Keratinocyte (primary cell): ENCODE results near the gene RC3H2. TPM values are rescaled to one million over a fixed set of nuclear protein-coding genes. Genes with fewer than 3 reads are reported as not detected.

ENCODE experiments used
- DNase-seq: peaks from one replicate; pipeline ENCODE4 v3.0.0-alpha.2; 2011; ENCODE audit warnings: low read depth, missing footprints, low spot score
- FAIRE-seq: peaks from 2 replicates; lab custom pipeline; 2011; peaks lifted over from hg19 to GRCh38; lab: Jason Lieb, UNC
- H2AFZ ChIP-seq: 2 replicates; pipeline ENCODE4 v1.6.0; 2012; ENCODE audit warnings: low read length, control low read depth, inconsistent platforms; ENCODE audit not compliant: control insufficient read depth
- H3K27ac ChIP-seq: 2 replicates; pipeline ENCODE4 v1.5.1; 2011; ENCODE audit warnings: low read length; ENCODE audit not compliant: control insufficient read depth, insufficient read depth
- H3K27me3 ChIP-seq: 3 replicates; pipeline ENCODE4 v1.6.0; 2011; ENCODE audit warnings: low read length; ENCODE audit not compliant: control insufficient read depth, insufficient read depth; ENCODE audit errors: extremely low read depth
- H3K36me3 ChIP-seq, 2 experiments: 2 replicates in 1 of 2; 3 replicates in 1 of 2; pipeline ENCODE4 v1.5.1; 2011; ENCODE audit warnings: low read length in 2 of 2, mild to moderate bottlenecking in 1 of 2; ENCODE audit not compliant: control insufficient read depth in 2 of 2, insufficient read depth in 2 of 2; ENCODE audit errors: extremely low read depth in 1 of 2
- H3K4me1 ChIP-seq: 3 replicates; pipeline ENCODE4 v1.5.1; 2011; ENCODE audit warnings: low read length; ENCODE audit not compliant: control insufficient read depth, insufficient read depth; ENCODE audit errors: extremely low read depth
- H3K4me2 ChIP-seq: 3 replicates; pipeline ENCODE4 v1.6.0; 2011; ENCODE audit warnings: low read depth, low read length; ENCODE audit not compliant: control insufficient read depth, insufficient read depth; ENCODE audit errors: extremely low read depth
- H3K4me3 ChIP-seq, 3 experiments: fragments of 200-600 bp in 1 of 3; sonication (generic) in 1 of 3; 2 replicates in 2 of 3; 3 replicates in 1 of 3; pipeline ENCODE4 v1.5.1; 2011 to 2016; ENCODE audit warnings: low read length in 3 of 3, mild to moderate bottlenecking in 3 of 3, control low read depth in 2 of 3, inconsistent platforms in 1 of 3, low read depth in 1 of 3, mixed read lengths in 1 of 3, mixed run types in 1 of 3, moderate library complexity in 1 of 3; ENCODE audit not compliant: control insufficient read depth in 2 of 3, insufficient read depth in 2 of 3; ENCODE audit errors: extremely low read depth in 1 of 3
- H3K79me2 ChIP-seq: 2 replicates; pipeline ENCODE4 v1.6.0; 2012; ENCODE audit warnings: low read length; ENCODE audit not compliant: control insufficient read depth, insufficient read depth
- H3K9ac ChIP-seq: 3 replicates; pipeline ENCODE4 v1.6.0; 2011; ENCODE audit warnings: low read length; ENCODE audit not compliant: control insufficient read depth, insufficient read depth; ENCODE audit errors: extremely low read depth
- H3K9me1 ChIP-seq: 3 replicates; pipeline ENCODE4 v1.6.0; 2011; ENCODE audit warnings: low read length; ENCODE audit not compliant: control insufficient read depth, insufficient read depth; ENCODE audit errors: extremely low read depth
- H3K9me3 ChIP-seq: 2 replicates; pipeline ENCODE4 v1.5.1; 2012; ENCODE audit warnings: low read depth, low read length; ENCODE audit not compliant: control insufficient read depth
- H4K20me1 ChIP-seq: 3 replicates; pipeline ENCODE4 v1.6.0; 2011; ENCODE audit warnings: low read length; ENCODE audit not compliant: control insufficient read depth, insufficient read depth; ENCODE audit errors: extremely low read depth
- CTCF ChIP-seq, 3 experiments: IDR thresholded peaks in 1 of 3; conservative IDR thresholded peaks in 1 of 3; optimal IDR thresholded peaks in 1 of 3; 2 replicates in 2 of 3; 3 replicates in 1 of 3; pipeline versions ENCODE3 to v1.5.1; 2011; ENCODE audit warnings: low read length in 3 of 3, mild to moderate bottlenecking in 3 of 3, moderate library complexity in 2 of 3, control low read depth in 1 of 3, inconsistent platforms in 1 of 3; ENCODE audit not compliant: insufficient read depth in 2 of 3; ENCODE audit errors: extremely low read depth in 1 of 3
- EZH2 ChIP-seq: IDR thresholded peaks from one replicate; pipeline ENCODE4 v1.6.1; 2012; ENCODE audit warnings: inconsistent platforms, mild to moderate bottlenecking, low read length, moderate library complexity
- dilution Hi-C: fragments of 300-500 bp; cut with MboI; formaldehyde crosslinking; loops from one replicate; pipeline ENCODE4 v1.7.0; 2020; ENCODE audit warnings: low sequenced_read_pairs; ENCODE audit not compliant: extremely low pct_ligation_motif_present
- polyA plus RNA-seq, 5 experiments: library from polyadenylated mRNA; depleted of rRNA in 3 of 5; stranded (reverse) in 3 of 5; stranded (forward) in 1 of 5; unstranded in 1 of 5; fragments of >200 nt; gene quantifications; 1 replicate in 1 of 5; 2 replicates in 3 of 5; 3 replicates in 1 of 5; pipeline versions ENCODE4 v1.2.1 to v1.2.3, GENCODE V29; 2011 to 2012; ENCODE audit warnings: missing spikeins in 2 of 5, low read depth in 1 of 5, low replicate concordance in 1 of 5

RC3H2 gene
- polyA plus RNA-seq, 1 donor (not counting 4 experiments of a cell fraction or from before 2014, with no cell fraction given) = 34.2 TPM

GRCh38 chr9:122848256-122848943, 56.8 kb downstream of the RC3H2 start:
- DNase-seq (no peak), FAIRE-seq (no peak)
- Histone ChIP-seq H3K9ac (no peak overlapping the region), H3K36me3 (peaks cover 4 to 11% of the 10 kb centered on the region in 2 experiments), H3K9me3 (no peaks in the 10 kb centered on the region), H3K4me3 (no peak overlapping the region), H2AFZ (no peak overlapping the region), H3K79me2 (no peaks in the 10 kb centered on the region), H4K20me1 (no peaks in the 10 kb centered on the region), H3K27me3 (no peaks in the 10 kb centered on the region), H3K9me1 (no peaks in the 10 kb centered on the region), H3K4me1 (no peaks in the 10 kb centered on the region), H3K27ac (no peak overlapping the region), H3K4me2 (no peak overlapping the region)
- TF ChIP-seq EZH2 (no peak), CTCF (optimal IDR thresholded peaks at IDR 0.05 in 1 of 3, IDR thresholded peaks at IDR 0.05 in 1 of 3, conservative IDR thresholded peaks at IDR 0.05 in 1 of 3; ENCODE audit: extremely low read depth in 1 of 3, insufficient read depth in 2 of 3, low read length in 3 of 3) (no peak)
- dilution Hi-C loops = no loop called here

GRCh38 chr9:122846371-122846940, 58.7 kb downstream of the RC3H2 start:
- Histone ChIP-seq H3K79me2 (no peaks in the 10 kb centered on the region), H4K20me1 (no peaks in the 10 kb centered on the region), H3K27me3 (no peaks in the 10 kb centered on the region), H3K4me3 (no peak overlapping the region), H3K9ac (no peak overlapping the region), H3K4me1 (no peaks in the 10 kb centered on the region), H3K9me3 (no peaks in the 10 kb centered on the region), H3K36me3 (peaks cover 4 to 11% of the 10 kb centered on the region in 2 experiments), H3K4me2 (no peak overlapping the region), H3K27ac (no peak overlapping the region), H2AFZ (no peak overlapping the region), H3K9me1 (no peaks in the 10 kb centered on the region)
- DNase-seq (no peak), FAIRE-seq (no peak)
- dilution Hi-C loops = no loop called here
- no peak for TF ChIP-seq CTCF (optimal IDR thresholded peaks at IDR 0.05 in 1 of 3, IDR thresholded peaks at IDR 0.05 in 1 of 3, conservative IDR thresholded peaks at IDR 0.05 in 1 of 3; ENCODE audit: extremely low read depth in 1 of 3, insufficient read depth in 2 of 3, low read length in 3 of 3)
- TF ChIP-seq EZH2 = no peak
